H1 (cell line): ENCODE measurements around the gene MYH9. TPM values are rescaled to one million over a fixed set of nuclear protein-coding genes. Genes with fewer than 3 reads are reported as not detected.

Experiments
- ATF3 ChIP-seq: IDR thresholded peaks from 2 replicates; pipeline ENCODE4 v1.6.1; 2011; ENCODE audit warnings: low read depth, mild to moderate bottlenecking, low read length; ENCODE audit not compliant: insufficient read depth
- CBX5 ChIP-seq: fragments of 300-800, 300-1000 bp; sonication (generic); IDR thresholded peaks from 2 replicates; pipeline ENCODE4 v1.7.1; 2016; ENCODE audit warnings: antibody characterized with exemption, low read length, low read depth
- CBX8 ChIP-seq: fragments of 300-800, 300-1000 bp; sonication (generic); IDR thresholded peaks from 2 replicates; pipeline ENCODE4 v1.7.1; 2016; ENCODE audit warnings: low read depth, low read length, borderline replicate concordance
- CHD2 ChIP-seq: IDR thresholded peaks from 2 replicates; pipeline ENCODE4 v1.6.1; 2012; ENCODE audit warnings: low read length, improper control_type of control experiment
- CTBP2 ChIP-seq: IDR thresholded peaks from 2 replicates; pipeline ENCODE4 v1.7.0; 2011; ENCODE audit warnings: borderline replicate concordance, mild to moderate bottlenecking, moderate library complexity, mixed read lengths, low read length; ENCODE audit not compliant: insufficient read depth, insufficient read length
- CTCF ChIP-seq, 3 experiments: IDR thresholded peaks; 1 replicate in 2 of 3; 2 replicates in 1 of 3; pipeline versions ENCODE4 v1.5.1 to v1.6.1; 2011; ENCODE audit warnings: low read length in 3 of 3, mild to moderate bottlenecking in 3 of 3, inconsistent platforms in 2 of 3, low read depth in 1 of 3, moderate library complexity in 1 of 3; ENCODE audit not compliant: insufficient read depth in 1 of 3; ENCODE audit errors: control extremely low read depth in 1 of 3
- EP300 ChIP-seq, 2 experiments: IDR thresholded peaks; 1 replicate in 1 of 2; 2 replicates in 1 of 2; pipeline ENCODE4 v1.6.1; 2011 to 2012; ENCODE audit warnings: low read depth in 2 of 2, low read length in 2 of 2, mild to moderate bottlenecking in 2 of 2, borderline replicate concordance in 1 of 2, inconsistent platforms in 1 of 2, moderate library complexity in 1 of 2
- GTF2F1 ChIP-seq: IDR thresholded peaks from 2 replicates; pipeline ENCODE4 v1.6.1; 2012; ENCODE audit warnings: low read depth, low read length, improper control_type of control experiment, borderline replicate concordance
- JUND ChIP-seq: IDR thresholded peaks from 2 replicates; pipeline ENCODE4 v1.6.1; 2011; ENCODE audit warnings: mild to moderate bottlenecking, improper control_type of control experiment, low read length
- KDM4A ChIP-seq: IDR thresholded peaks from one replicate; pipeline ENCODE4 v1.7.1; 2012; ENCODE audit warnings: low read depth, mild to moderate bottlenecking, moderate library complexity, low read length, inconsistent platforms; ENCODE audit not compliant: severe bottlenecking
- KDM5A ChIP-seq: fragments of 200-600 bp; IDR thresholded peaks from 2 replicates; pipeline ENCODE4 v1.7.1; 2012; ENCODE audit warnings: mild to moderate bottlenecking, low read length, inconsistent platforms, mixed read lengths
- NRF1 ChIP-seq: IDR thresholded peaks from 2 replicates; pipeline ENCODE4 v1.6.1; 2011; ENCODE audit warnings: mild to moderate bottlenecking, low read depth, low read length, improper control_type of control experiment
- PHF8 ChIP-seq: fragments of 200-600 bp; sonication (generic); conservative IDR thresholded peaks from 2 replicates; pipeline ENCODE4 v1.7.1; 2012; ENCODE audit warnings: low read depth, mild to moderate bottlenecking, inconsistent platforms, low read length, moderate library complexity
- POLR2A ChIP-seq, 2 experiments: IDR thresholded peaks; 1 replicate in 1 of 2; 2 replicates in 1 of 2; pipeline ENCODE4 v1.6.1; 2011; ENCODE audit warnings: low read depth in 2 of 2, low read length in 2 of 2, mild to moderate bottlenecking in 2 of 2; ENCODE audit errors: control extremely low read depth in 1 of 2
- RAD21 ChIP-seq, 2 experiments: IDR thresholded peaks in 1 of 2; conservative IDR thresholded peaks in 1 of 2; 2 replicates each; pipeline ENCODE4 v1.6.1; 2011; ENCODE audit warnings: low read depth in 2 of 2, low read length in 2 of 2, improper control_type of control experiment in 1 of 2, inconsistent platforms in 1 of 2, mild to moderate bottlenecking in 1 of 2, moderate library complexity in 1 of 2
- RFX5 ChIP-seq: IDR thresholded peaks from 2 replicates; pipeline ENCODE4 v1.6.1; 2011; ENCODE audit warnings: low read depth, low read length, improper control_type of control experiment, borderline replicate concordance
- RXRA ChIP-seq: IDR thresholded peaks from 2 replicates; pipeline ENCODE4 v1.6.1; 2011; ENCODE audit warnings: low read depth, mild to moderate bottlenecking, low read length, moderate library complexity; ENCODE audit not compliant: insufficient read depth
- SIRT6 ChIP-seq: IDR thresholded peaks from one replicate; pipeline ENCODE4 v1.7.1; 2012; ENCODE audit warnings: low read length, inconsistent platforms
- SP2 ChIP-seq: IDR thresholded peaks from 2 replicates; pipeline ENCODE4 v1.6.1; 2012; ENCODE audit warnings: mild to moderate bottlenecking, low read length, inconsistent platforms
- TCF12 ChIP-seq: IDR thresholded peaks from 2 replicates; pipeline ENCODE4 v1.6.1; 2011; ENCODE audit warnings: low read depth, mild to moderate bottlenecking, low read length
- polyA plus RNA-seq, 7 experiments: library from polyadenylated mRNA; depleted of rRNA in 3 of 7; stranded (reverse) in 5 of 7; unstranded in 2 of 7; fragments of >200 nt in 5 of 7; fragments of 200-250 nt in 2 of 7; gene quantifications; 1 replicate in 5 of 7; 2 replicates in 1 of 7; 4 replicates in 1 of 7; pipeline versions ENCODE4 v1.2.1 to v1.2.3, GENCODE V29; 2011 to 2013; ENCODE audit warnings: missing spikeins in 2 of 7, mixed read lengths in 2 of 7
- total RNA-seq: library from RNA; stranded (reverse); fragmentation: NEBNext Ultra II Directional; extraction: Animal tissue kit (Norgen Biotek cat#: 25700); gene quantifications from 2 replicates; pipeline ENCODE4 v1.2.1, GENCODE V29; 2021

Gene MYH9
- total and polyA plus RNA-seq, 2 of the 8 experiments (the other 6 are each of a cell fraction or from before 2014, with no cell fraction given), result 24.9 to 322 TPM

GRCh38 chr22:36409911-36410756 lies 22.4 kb upstream of the MYH9 start (continued):
- TF ChIP-seq GTF2F1 (peak; percentile 86), CTBP2 (no peak), JUND (0 out of 2 replicates have a peak, but pooled peaks have one; percentile 15), TCF12 (peak; percentile 33; the same call in 1 of the 2 replicates), KDM4A (no peak), ATF3 (no peak), SP2 (no peak), RXRA (no peak), CBX8 (no peak), RFX5 (no peak), CTCF (IDR thresholded peaks at IDR 0.05; ENCODE audit: control extremely low read depth in 1 of 3, insufficient read depth in 1 of 3, low read depth in 1 of 3, low read length in 3 of 3) (no peak), SIRT6 (no peak), NRF1 (peak; percentile 17; the same call in 1 of the 2 replicates), RAD21 (IDR thresholded peaks at IDR 0.05 in 1 of 2, conservative IDR thresholded peaks at IDR 0.05 in 1 of 2; ENCODE audit: low read depth in 2 of 2, low read length in 2 of 2) (0 out of 4 replicates have a peak, but pooled peaks of 1 of the 2 experiments have one; percentile 0), CBX5 (no peak), KDM5A (no peak), CHD2 (peak; percentile 36; the same call in 1 of the 2 replicates), EP300 (IDR thresholded peaks at IDR 0.05; ENCODE audit: borderline replicate concordance in 1 of 2, low read depth in 2 of 2, low read length in 2 of 2) (no peak; a peak in 1 of 3 replicates), POLR2A (IDR thresholded peaks at IDR 0.05; ENCODE audit: control extremely low read depth in 1 of 2, low read depth in 2 of 2, low read length in 2 of 2) (peak; percentile 91 to 96), PHF8 (peak; percentile 58)
